A549 treated with CpdA at 1 μM for 4 hours (cell line): ENCODE data around the gene GPAT3. TPM values are rescaled to one million over a fixed set of nuclear protein-coding genes. Genes with fewer than 3 reads are reported as not detected.

Source experiments
- total RNA-seq: library from RNA; stranded (reverse); fragments of 200-300 nt; extraction: Qiagen RNA extraction; gene quantifications from 5 replicates; pipeline ENCODE4 v1.2.3, GENCODE V29; 2022; ENCODE audit warnings: low read depth

GPAT3 gene
- 44.0 to 49.0 TPM (median 47.2 TPM) in 5 replicates for total RNA-seq

GRCh38 chr4:83535520-83536361 lies at the start of gene GPAT3:
Gene GPAT3, plus strand, starts transcription at chr4:83536108. Its CDS starts 515 bp downstream, at chr4:83536623.

Other genes with a start within 250 kb of the GPAT3 start
- gene HPSE, start 201.3 kb upstream of the GPAT3 start, total RNA-seq = 1.1 to 1.6 TPM (median 1.3 TPM) in 5 replicates
- gene HELQ, start 80.3 kb upstream of the GPAT3 start, total RNA-seq = 4.9 to 6.8 TPM (median 6.0 TPM) in 5 replicates
- 36.9 to 57.2 TPM (median 45.2 TPM) in 5 replicates for gene MRPS18C, start 80.0 kb upstream of the GPAT3 start, total RNA-seq
- gene ABRAXAS1, start 51.0 kb upstream of the GPAT3 start, total RNA-seq = 4.9 to 9.5 TPM (median 6.2 TPM) in 5 replicates